ENCODE data around the gene DNMT1. TPM values are rescaled to one million over a fixed set of nuclear protein-coding genes. Genes with fewer than 3 reads are reported as not detected.

DNMT1 gene
- polyA plus RNA-seq, 1 donor (not counting 4 experiments of a cell fraction or from before 2014, with no cell fraction given), result 52.0 TPM

DNA sequence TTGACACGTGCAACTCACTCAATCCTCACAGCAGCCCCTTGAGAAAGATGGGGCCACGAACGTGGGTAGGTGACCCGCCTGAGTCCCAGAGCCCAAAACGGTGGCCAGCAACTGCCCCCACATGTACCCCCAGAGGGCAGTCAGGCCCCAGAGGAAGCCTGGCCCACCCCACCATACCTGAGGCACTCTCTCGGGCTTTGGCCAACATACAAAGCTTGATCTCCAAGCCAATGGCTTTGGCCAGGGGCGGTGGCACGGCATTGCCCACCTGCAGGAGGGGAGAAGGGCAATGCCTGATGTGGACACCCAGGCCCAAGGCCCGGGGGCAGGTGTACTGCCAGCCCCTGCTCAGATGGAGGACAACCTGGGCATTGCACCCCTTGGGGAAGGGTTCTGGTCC lies 60.7 kb downstream of the DNMT1 start:
- DNase-seq (ENCODE audit: low read depth, low spot score), result no peak

DNA sequence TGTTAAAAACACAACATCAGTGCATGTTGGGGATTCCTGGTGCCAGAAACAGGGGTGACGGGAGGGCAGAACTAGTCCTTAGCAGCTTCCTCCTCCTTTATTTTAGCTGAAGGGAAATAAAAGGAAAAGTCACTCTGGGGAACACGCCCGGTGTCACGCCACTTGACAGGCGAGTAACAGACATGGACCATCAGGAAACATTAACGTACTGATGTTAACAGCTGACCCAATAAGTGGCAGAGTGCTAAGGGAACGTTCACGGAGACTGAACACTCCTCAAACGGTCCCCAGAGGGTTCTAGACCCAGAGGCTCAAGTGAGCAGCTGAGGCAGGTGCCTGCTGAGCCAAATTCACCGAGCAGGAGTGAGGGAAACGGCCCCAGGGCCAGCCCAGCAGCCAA lies 61.2 kb downstream of the DNMT1 start:
- Histone ChIP-seq H3K79me2 (ENCODE audit: control insufficient read depth, insufficient read depth, low read length) (no peaks in the 10 kb centered on the region), H3K9me1 (ENCODE audit: control insufficient read depth, extremely low read depth, insufficient read depth, low read length) (no peaks in the 10 kb centered on the region), H2AFZ (ENCODE audit: control insufficient read depth, low read length) (no peak overlapping the region), H3K9me3 (ENCODE audit: control insufficient read depth, low read depth, low read length) (no peaks in the 10 kb centered on the region), H3K9ac (ENCODE audit: control insufficient read depth, extremely low read depth, insufficient read depth, low read length) (no peak overlapping the region), H3K27me3 (ENCODE audit: control insufficient read depth, extremely low read depth, insufficient read depth, low read length) (no peaks in the 10 kb centered on the region), H3K27ac (ENCODE audit: control insufficient read depth, insufficient read depth, low read length) (no peak overlapping the region), H4K20me1 (ENCODE audit: control insufficient read depth, extremely low read depth, insufficient read depth, low read length) (no peaks in the 10 kb centered on the region), H3K4me3 (ENCODE audit: control insufficient read depth in 2 of 3, extremely low read depth in 1 of 3, insufficient read depth in 2 of 3, low read depth in 1 of 3, low read length in 3 of 3) (no peak overlapping the region), H3K4me2 (ENCODE audit: control insufficient read depth, extremely low read depth, insufficient read depth, low read depth, low read length) (no peak overlapping the region), H3K36me3 (ENCODE audit: control insufficient read depth in 2 of 2, extremely low read depth in 1 of 2, insufficient read depth in 2 of 2, low read length in 2 of 2) (peaks cover 23 to 24% of the 10 kb centered on the region in 2 experiments), H3K4me1 (ENCODE audit: control insufficient read depth, extremely low read depth, insufficient read depth, low read length) (no peaks in the 10 kb centered on the region)
- FAIRE-seq (no peak), DNase-seq (ENCODE audit: low read depth, low spot score) (no peak)
- TF ChIP-seq, protein P1, sequence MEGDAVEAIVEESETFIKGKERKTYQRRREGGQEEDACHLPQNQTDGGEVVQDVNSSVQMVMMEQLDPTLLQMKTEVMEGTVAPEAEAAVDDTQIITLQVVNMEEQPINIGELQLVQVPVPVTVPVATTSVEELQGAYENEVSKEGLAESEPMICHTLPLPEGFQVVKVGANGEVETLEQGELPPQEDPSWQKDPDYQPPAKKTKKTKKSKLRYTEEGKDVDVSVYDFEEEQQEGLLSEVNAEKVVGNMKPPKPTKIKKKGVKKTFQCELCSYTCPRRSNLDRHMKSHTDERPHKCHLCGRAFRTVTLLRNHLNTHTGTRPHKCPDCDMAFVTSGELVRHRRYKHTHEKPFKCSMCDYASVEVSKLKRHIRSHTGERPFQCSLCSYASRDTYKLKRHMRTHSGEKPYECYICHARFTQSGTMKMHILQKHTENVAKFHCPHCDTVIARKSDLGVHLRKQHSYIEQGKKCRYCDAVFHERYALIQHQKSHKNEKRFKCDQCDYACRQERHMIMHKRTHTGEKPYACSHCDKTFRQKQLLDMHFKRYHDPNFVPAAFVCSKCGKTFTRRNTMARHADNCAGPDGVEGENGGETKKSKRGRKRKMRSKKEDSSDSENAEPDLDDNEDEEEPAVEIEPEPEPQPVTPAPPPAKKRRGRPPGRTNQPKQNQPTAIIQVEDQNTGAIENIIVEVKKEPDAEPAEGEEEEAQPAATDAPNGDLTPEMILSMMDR (optimal IDR thresholded peaks at IDR 0.05 in 1 of 3, IDR thresholded peaks at IDR 0.05 in 1 of 3, conservative IDR thresholded peaks at IDR 0.05 in 1 of 3; ENCODE audit: extremely low read depth in 1 of 3, insufficient read depth in 2 of 3, low read length in 3 of 3), result no peak
- no peak for TF ChIP-seq EZH2 (IDR thresholded peaks at IDR 0.05; ENCODE audit: low read length)
- dilution Hi-C loops (cut with MboI; ENCODE audit: extremely low pct_ligation_motif_present, low sequenced_read_pairs), result no loop called here

More for the DNA sequence above, 60.7 kb downstream of the DNMT1 start:
- Histone ChIP-seq H3K4me2 (ENCODE audit: control insufficient read depth, extremely low read depth, insufficient read depth, low read depth, low read length) (no peak overlapping the region), H3K9me3 (ENCODE audit: control insufficient read depth, low read depth, low read length) (no peaks in the 10 kb centered on the region), H3K9me1 (ENCODE audit: control insufficient read depth, extremely low read depth, insufficient read depth, low read length) (no peaks in the 10 kb centered on the region), H3K27ac (ENCODE audit: control insufficient read depth, insufficient read depth, low read length) (no peak overlapping the region), H3K27me3 (ENCODE audit: control insufficient read depth, extremely low read depth, insufficient read depth, low read length) (no peaks in the 10 kb centered on the region), H3K79me2 (ENCODE audit: control insufficient read depth, insufficient read depth, low read length) (no peaks in the 10 kb centered on the region), H2AFZ (ENCODE audit: control insufficient read depth, low read length) (no peak overlapping the region), H3K4me1 (ENCODE audit: control insufficient read depth, extremely low read depth, insufficient read depth, low read length) (no peaks in the 10 kb centered on the region), H3K4me3 (ENCODE audit: control insufficient read depth in 2 of 3, extremely low read depth in 1 of 3, insufficient read depth in 2 of 3, low read depth in 1 of 3, low read length in 3 of 3) (no peak overlapping the region), H3K36me3 (ENCODE audit: control insufficient read depth in 2 of 2, extremely low read depth in 1 of 2, insufficient read depth in 2 of 2, low read length in 2 of 2) (peaks cover 26 to 27% of the 10 kb centered on the region in 2 experiments), H4K20me1 (ENCODE audit: control insufficient read depth, extremely low read depth, insufficient read depth, low read length) (no peaks in the 10 kb centered on the region), H3K9ac (ENCODE audit: control insufficient read depth, extremely low read depth, insufficient read depth, low read length) (no peak overlapping the region)
- no peak for TF ChIP-seq EZH2 (IDR thresholded peaks at IDR 0.05; ENCODE audit: low read length)
- TF ChIP-seq, protein P1 (optimal IDR thresholded peaks at IDR 0.05 in 1 of 3, IDR thresholded peaks at IDR 0.05 in 1 of 3, conservative IDR thresholded peaks at IDR 0.05 in 1 of 3; ENCODE audit: extremely low read depth in 1 of 3, insufficient read depth in 2 of 3, low read length in 3 of 3), result no peak
- no peak for FAIRE-seq
- dilution Hi-C loops (cut with MboI; ENCODE audit: extremely low pct_ligation_motif_present, low sequenced_read_pairs), result no loop called here
